ENCODE results near the gene HADHA.

GRCh38 chr2:26173776-26174482, 70.5 kb downstream of the HADHA start:
- no peak for TF ChIP-seq POLR2A (IDR thresholded peaks at IDR 0.05)
- TF ChIP-seq, protein P1, sequence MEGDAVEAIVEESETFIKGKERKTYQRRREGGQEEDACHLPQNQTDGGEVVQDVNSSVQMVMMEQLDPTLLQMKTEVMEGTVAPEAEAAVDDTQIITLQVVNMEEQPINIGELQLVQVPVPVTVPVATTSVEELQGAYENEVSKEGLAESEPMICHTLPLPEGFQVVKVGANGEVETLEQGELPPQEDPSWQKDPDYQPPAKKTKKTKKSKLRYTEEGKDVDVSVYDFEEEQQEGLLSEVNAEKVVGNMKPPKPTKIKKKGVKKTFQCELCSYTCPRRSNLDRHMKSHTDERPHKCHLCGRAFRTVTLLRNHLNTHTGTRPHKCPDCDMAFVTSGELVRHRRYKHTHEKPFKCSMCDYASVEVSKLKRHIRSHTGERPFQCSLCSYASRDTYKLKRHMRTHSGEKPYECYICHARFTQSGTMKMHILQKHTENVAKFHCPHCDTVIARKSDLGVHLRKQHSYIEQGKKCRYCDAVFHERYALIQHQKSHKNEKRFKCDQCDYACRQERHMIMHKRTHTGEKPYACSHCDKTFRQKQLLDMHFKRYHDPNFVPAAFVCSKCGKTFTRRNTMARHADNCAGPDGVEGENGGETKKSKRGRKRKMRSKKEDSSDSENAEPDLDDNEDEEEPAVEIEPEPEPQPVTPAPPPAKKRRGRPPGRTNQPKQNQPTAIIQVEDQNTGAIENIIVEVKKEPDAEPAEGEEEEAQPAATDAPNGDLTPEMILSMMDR (IDR thresholded peaks at IDR 0.05), result no peak

Measured in heart left ventricle (tissue), 13 donors.